HUES48 (cell line): ENCODE results near the gene DCXR.

Source experiments
- H3K27ac ChIP-seq: one replicate; pipeline ENCODE4 v1.7.0; 2013; ENCODE audit warnings: low read depth, low read length, inconsistent platforms
- H3K27me3 ChIP-seq: 2 replicates; pipeline ENCODE4 v1.6.1; 2013; ENCODE audit warnings: mild to moderate bottlenecking, low read length; ENCODE audit not compliant: control insufficient read depth, insufficient read depth
- H3K36me3 ChIP-seq: 2 replicates; pipeline ENCODE4 v1.6.1; 2013; ENCODE audit warnings: low read length; ENCODE audit not compliant: control insufficient read depth, insufficient read depth
- H3K4me1 ChIP-seq: 2 replicates; pipeline ENCODE4 v1.6.1; 2013; ENCODE audit warnings: mild to moderate bottlenecking, low read length; ENCODE audit not compliant: control insufficient read depth, insufficient read depth
- H3K4me3 ChIP-seq: 2 replicates; pipeline ENCODE4 v1.5.1; 2013; ENCODE audit warnings: mild to moderate bottlenecking, low read depth, low read length
- H3K9ac ChIP-seq: 2 replicates; pipeline ENCODE4 v1.6.1; 2013; ENCODE audit warnings: mild to moderate bottlenecking, low read depth, low read length, moderate library complexity
- H3K9me3 ChIP-seq: 2 replicates; pipeline ENCODE4 v1.6.1; 2013; ENCODE audit warnings: low read length; ENCODE audit not compliant: control insufficient read depth, insufficient read depth

Gene DCXR

GRCh38 chr17:82065638-82066303 is 28.3 kb upstream of the DCXR start, which contains the start of gene DUS1L:
Gene DUS1L, minus strand, starts transcription at chr17:82065804. Its CDS starts 745 bp downstream, at chr17:82065059.
- no peaks in the 10 kb centered on the region for H3K9me3 ChIP-seq
- peak within 1 kb of the TSS; percentile 66 for H3K9ac ChIP-seq
- H3K4me1 ChIP-seq, result no peaks in the 10 kb centered on the region
- peaks cover 36% of the 10 kb centered on the region for H3K36me3 ChIP-seq
- no peaks in the 10 kb centered on the region for H3K27me3 ChIP-seq
- no peak within 1 kb of the TSS for H3K27ac ChIP-seq
- peak within 1 kb of the TSS; percentile 69 for H3K4me3 ChIP-seq

- H3K4me3 ChIP-seq, result peak overlapping the region; percentile 69
- no peak overlapping the region for H3K27ac ChIP-seq
- H3K27me3 ChIP-seq, result no peaks in the 10 kb centered on the region
- peak overlapping the region; percentile 55 for H3K9ac ChIP-seq
- no peaks in the 10 kb centered on the region for H3K9me3 ChIP-seq
- no peaks in the 10 kb centered on the region for H3K4me1 ChIP-seq
- H3K36me3 ChIP-seq, result peaks cover 41% of the 10 kb centered on the region
These were observed 27.7 kb upstream of the DCXR start for GRCh38 chr17:82065193-82065637.

GRCh38 chr17:82064433-82065192 is 27.1 kb upstream of the DCXR start:
- H3K27ac ChIP-seq, result no peak overlapping the region
- no peaks in the 10 kb centered on the region for H3K9me3 ChIP-seq
- H3K9ac ChIP-seq, result peak overlapping the region; percentile 55
- peak overlapping the region; percentile 69 for H3K4me3 ChIP-seq
- H3K36me3 ChIP-seq, result peaks cover 48% of the 10 kb centered on the region
- no peaks in the 10 kb centered on the region for H3K4me1 ChIP-seq
- no peaks in the 10 kb centered on the region for H3K27me3 ChIP-seq

GRCh38 chr17:82063424-82064415 is 26.2 kb upstream of the DCXR start:
- H3K4me1 ChIP-seq, result no peaks in the 10 kb centered on the region
- no peaks in the 10 kb centered on the region for H3K9me3 ChIP-seq
- peak overlapping the region; percentile 69; the same call in 1 of the 2 replicates for H3K4me3 ChIP-seq
- no peaks in the 10 kb centered on the region for H3K27me3 ChIP-seq
- no peak overlapping the region for H3K27ac ChIP-seq
- no peak overlapping the region for H3K9ac ChIP-seq
- peaks cover 53% of the 10 kb centered on the region for H3K36me3 ChIP-seq

DNA sequence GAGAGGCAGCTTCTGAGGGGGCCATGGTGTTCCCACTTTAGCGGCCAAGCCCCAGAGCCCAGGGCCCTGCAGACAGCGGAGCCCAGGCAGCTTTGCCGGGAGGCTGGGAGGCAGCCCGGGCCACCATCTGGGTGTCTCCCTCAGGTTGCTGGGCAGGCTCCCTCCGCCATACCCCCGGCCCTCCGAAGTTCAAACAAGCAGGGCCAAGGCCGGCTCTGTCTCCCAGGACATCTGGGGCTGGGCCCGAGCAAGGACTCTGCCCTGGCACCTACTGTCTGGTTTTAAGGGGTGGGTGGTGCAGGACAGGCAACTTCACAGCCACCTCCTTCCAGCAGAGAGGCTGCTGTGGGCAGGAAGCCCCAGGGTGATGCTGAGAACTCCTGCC is 25.5 kb upstream of the DCXR start:
- Histone ChIP-seq H3K9me3 (no peaks in the 10 kb centered on the region), H3K9ac (no peak overlapping the region), H3K27me3 (no peaks in the 10 kb centered on the region), H3K4me1 (no peaks in the 10 kb centered on the region), H3K27ac (no peak overlapping the region), H3K4me3 (no peak overlapping the region), H3K36me3 (peaks cover 60% of the 10 kb centered on the region)

DNA sequence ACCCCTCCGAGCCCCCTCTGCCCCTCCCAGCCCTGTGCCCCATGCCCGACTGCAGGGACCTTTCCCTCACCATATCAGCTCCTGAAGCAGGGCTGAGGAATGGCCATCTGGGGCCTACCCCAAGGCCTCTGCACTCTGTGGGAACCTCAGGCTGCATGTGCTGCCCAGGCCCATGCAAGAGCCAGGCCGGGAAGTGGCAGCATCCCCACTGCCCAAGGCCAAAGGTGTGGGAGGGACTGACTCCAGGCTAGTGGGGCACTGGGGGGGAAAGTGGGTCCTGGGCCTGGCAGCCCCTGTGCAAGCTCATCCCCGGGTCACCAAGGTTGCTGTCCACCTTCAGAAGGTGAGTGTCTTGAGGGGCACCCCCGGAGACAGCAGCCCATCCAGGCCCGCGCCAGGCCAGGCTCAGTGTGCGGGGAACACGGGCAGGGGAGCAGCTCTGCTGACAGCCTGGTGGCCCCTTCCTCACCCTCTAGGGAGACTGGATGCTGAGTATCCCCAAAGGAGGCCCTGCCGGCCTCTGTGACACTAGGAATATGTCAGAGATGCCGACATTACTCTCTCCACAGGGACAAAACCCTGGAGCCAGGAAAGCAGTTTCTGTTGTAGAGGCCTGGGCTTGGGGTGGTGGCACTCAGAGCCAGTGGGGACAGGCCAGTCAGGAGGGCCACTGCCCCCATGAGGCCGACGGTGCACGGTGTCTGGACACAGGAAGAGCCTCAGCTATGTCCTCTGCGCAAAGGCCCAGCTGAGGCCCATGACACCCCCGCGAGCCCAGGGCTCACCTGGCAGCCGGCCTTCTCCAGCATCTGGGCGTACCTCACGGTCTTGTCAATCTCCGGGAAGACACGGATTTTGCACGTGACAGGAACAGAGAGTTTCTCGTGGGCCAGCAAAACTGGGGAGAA is 24.8 kb upstream of the DCXR start:
- H3K9me3 ChIP-seq, result no peaks in the 10 kb centered on the region
- no peak overlapping the region for H3K4me3 ChIP-seq
- no peak overlapping the region for H3K9ac ChIP-seq
- H3K27me3 ChIP-seq, result no peaks in the 10 kb centered on the region
- no peaks in the 10 kb centered on the region for H3K4me1 ChIP-seq
- peaks cover 67% of the 10 kb centered on the region for H3K36me3 ChIP-seq
- H3K27ac ChIP-seq, result no peak overlapping the region

DNA sequence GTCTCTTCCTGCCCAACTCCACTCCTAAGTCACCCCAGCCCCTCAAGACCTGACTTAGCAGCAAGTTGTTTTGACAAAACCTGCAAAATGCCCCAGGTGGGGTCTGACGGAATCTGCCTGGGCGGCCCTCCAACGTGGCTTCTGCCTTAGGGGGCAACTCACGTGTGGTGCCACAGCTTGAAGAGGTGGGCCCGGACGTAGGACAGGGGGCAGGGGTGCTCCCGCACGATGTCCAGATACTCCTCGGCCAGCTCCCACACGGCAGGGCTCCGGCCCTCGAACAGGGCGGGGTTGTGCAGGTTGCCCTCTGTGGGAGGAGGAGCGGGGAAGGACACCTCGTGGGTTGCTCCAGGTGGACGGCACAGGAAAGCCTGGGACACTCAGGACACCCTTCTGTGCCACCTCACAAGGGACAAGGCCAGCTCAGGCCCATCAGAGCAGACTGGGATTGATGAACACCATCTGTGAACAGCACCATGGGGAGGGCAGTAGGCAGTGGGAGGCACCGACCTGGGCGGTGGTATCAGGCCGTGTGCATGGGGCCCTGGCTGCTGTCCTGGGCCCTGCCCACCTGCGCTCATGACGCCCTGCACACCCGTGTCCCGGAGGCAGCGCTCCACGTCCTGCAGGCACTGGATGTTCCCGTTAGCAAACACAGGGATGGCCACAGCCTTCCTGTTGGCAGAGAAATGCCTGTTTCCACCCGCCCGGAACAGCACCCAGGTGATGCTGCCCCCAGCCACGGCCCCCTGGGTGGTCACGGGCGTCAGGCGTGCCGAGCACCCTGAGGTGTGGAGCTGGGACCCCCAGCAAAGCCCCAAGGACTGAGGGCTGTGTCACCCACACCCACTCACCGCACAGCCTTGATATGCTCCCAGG is 23.8 kb upstream of the DCXR start:
- peaks cover 77% of the 10 kb centered on the region for H3K36me3 ChIP-seq
- no peaks in the 10 kb centered on the region for H3K9me3 ChIP-seq
- no peak overlapping the region for H3K9ac ChIP-seq
- H3K27ac ChIP-seq, result no peak overlapping the region
- no peak overlapping the region for H3K4me3 ChIP-seq
- no peaks in the 10 kb centered on the region for H3K4me1 ChIP-seq
- no peaks in the 10 kb centered on the region for H3K27me3 ChIP-seq

DNA sequence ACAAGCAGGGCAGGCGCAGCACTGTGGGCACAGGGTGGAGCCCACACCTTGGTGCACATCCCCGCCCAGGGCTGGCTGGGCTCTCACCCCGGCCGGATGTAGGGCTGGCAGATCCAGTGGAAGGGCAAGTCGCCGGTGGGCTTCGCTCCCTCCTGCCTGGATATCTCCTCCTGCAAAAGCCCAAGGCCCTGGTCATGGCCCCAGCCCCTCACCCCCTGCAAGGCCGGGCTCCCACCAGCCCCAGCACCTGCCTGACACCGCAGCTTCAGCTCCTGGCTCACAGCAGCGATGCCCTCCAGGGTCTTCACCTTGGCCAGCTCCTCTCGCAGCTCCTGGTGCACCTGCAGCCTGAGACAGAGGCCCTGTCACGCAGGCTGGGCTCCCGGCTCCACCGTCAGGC is 23.1 kb upstream of the DCXR start:
- Histone ChIP-seq H3K4me3 (no peak overlapping the region), H3K4me1 (no peaks in the 10 kb centered on the region), H3K9me3 (no peaks in the 10 kb centered on the region), H3K9ac (no peak overlapping the region), H3K36me3 (peaks cover 84% of the 10 kb centered on the region), H3K27ac (no peak overlapping the region), H3K27me3 (no peaks in the 10 kb centered on the region)

DNA sequence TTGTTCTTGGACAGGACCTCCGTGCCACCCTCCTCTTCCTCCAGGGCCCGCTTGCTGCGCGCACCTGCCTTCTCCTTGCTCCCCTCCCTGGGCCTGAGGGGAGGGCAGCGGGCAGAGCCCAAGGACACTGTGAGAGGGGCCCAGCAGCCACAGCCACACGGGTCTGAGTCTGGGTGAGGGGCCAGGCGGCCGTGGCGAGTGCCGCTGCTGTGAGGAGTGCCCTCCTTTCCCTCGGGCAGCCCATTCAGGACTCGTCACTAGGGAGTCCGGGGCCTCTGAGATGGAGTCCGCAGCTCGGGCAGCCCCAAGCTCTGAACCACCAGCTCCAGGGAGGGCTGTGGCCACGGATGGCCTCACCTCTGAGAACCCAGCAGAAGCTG is 22.5 kb upstream of the DCXR start:
- no peak overlapping the region for H3K27ac ChIP-seq
- H3K9me3 ChIP-seq, result no peaks in the 10 kb centered on the region
- no peak overlapping the region for H3K9ac ChIP-seq
- no peaks in the 10 kb centered on the region for H3K27me3 ChIP-seq
- no peak overlapping the region for H3K4me3 ChIP-seq
- H3K36me3 ChIP-seq, result peaks cover 90% of the 10 kb centered on the region
- H3K4me1 ChIP-seq, result no peaks in the 10 kb centered on the region
